Posterior cingulate gyrus (tissue), 11 donors: ENCODE measurements around the gene ASIC3.

Experiments used
- DNase-seq, 10 donors: peaks; one replicate each; pipeline versions ENCODE4 v3.0.0 to v3.0.0-alpha.2; 2020 to 2021; ENCODE audit warnings: mixed read lengths in 3 of 10
- intact Hi-C: fragments of 100-400 bp; cut with DNase I; formaldehyde crosslinking; loops from one replicate; pipeline ENCODE4 v1.15.1; 2023

The ASIC3 gene

GRCh38 chr7:151066273-151066974 lies 18.1 kb downstream of the ASIC3 start:
- DNase-seq, result peak in 1 of 10 donors; percentile 77
- intact Hi-C loops, result no loop called here

- intact Hi-C loops, result no loop called here
- DNase-seq, result no peak
These were observed 19.9 kb downstream of the ASIC3 start for GRCh38 chr7:151068069-151068773.

- peak in 1 of 10 donors; percentile 80 for DNase-seq
- intact Hi-C loops, result no loop called here
These were observed 21.7 kb downstream of the ASIC3 start for GRCh38 chr7:151069841-151070573.

GRCh38 chr7:151070574-151070960 lies 22.2 kb downstream of the ASIC3 start:
- DNase-seq, result no peak
- intact Hi-C loops, result no loop called here

GRCh38 chr7:151071032-151071866 lies 22.9 kb downstream of the ASIC3 start:
- peak in 1 of 10 donors; percentile 78 for DNase-seq
- intact Hi-C loops, result no loop called here

GRCh38 chr7:151073990-151074389 lies 25.7 kb downstream of the ASIC3 start:
- intact Hi-C loops, result no loop called here
- DNase-seq, result peak in 2 of 10 donors; percentile 66 to 67

GRCh38 chr7:151074817-151075661 lies 26.7 kb downstream of the ASIC3 start:
- intact Hi-C loops, result loop anchor here (5.0 kb wide), 1 partner anchor 37 kb away; no protein-coding TSS in a partner anchor
- peak in 2 of 10 donors; percentile 67 to 69 for DNase-seq

GRCh38 chr7:151075662-151075971 lies 27.3 kb downstream of the ASIC3 start:
- no peak for DNase-seq
- intact Hi-C loops, result loop anchor here (5.0 kb wide), 1 partner anchor 37 kb away; no protein-coding TSS in a partner anchor

GRCh38 chr7:151075978-151076426 lies 27.7 kb downstream of the ASIC3 start:
- peak in 2 of 10 donors; percentile 69 to 79 for DNase-seq
- intact Hi-C loops, result loop anchor here (5.0 kb wide), 1 partner anchor 36 kb away; no protein-coding TSS in a partner anchor

- intact Hi-C loops, result loop anchor here (5.0 kb wide), 1 partner anchor 35 kb away; no protein-coding TSS in a partner anchor
These were observed 28.8 kb downstream of the ASIC3 start for GRCh38 chr7:151076863-151077704.

GRCh38 chr7:151077705-151078232 lies 29.4 kb downstream of the ASIC3 start:
- DNase-seq, result no peak
- intact Hi-C loops, result loop anchor here (5.0 kb wide), 1 partner anchor 35 kb away; no protein-coding TSS in a partner anchor

More at GRCh38 chr7:151076863-151077704, 28.8 kb downstream of the ASIC3 start:
- peak in 2 of 10 donors; percentile 67 to 80 for DNase-seq

GRCh38 chr7:151078233-151079040 lies 30.1 kb downstream of the ASIC3 start:
- intact Hi-C loops, result loop anchor here (5.0 kb wide), 1 partner anchor 34 kb away; no protein-coding TSS in a partner anchor
- DNase-seq, result peak in 2 of 10 donors; percentile 71 to 81

GRCh38 chr7:151079199-151079910 lies 31.0 kb downstream of the ASIC3 start:
- intact Hi-C loops, result loop anchor here (5.0 kb wide), 1 partner anchor 33 kb away; no protein-coding TSS in a partner anchor
- peak in 1 of 10 donors; percentile 78 for DNase-seq

- DNase-seq, result peak in 2 of 10 donors; percentile 66 to 88
- intact Hi-C loops, result loop anchor here (1.0 to 5.0 kb wide), 2 partner anchors 22 to 42 kb away; no protein-coding TSS in a partner anchor
These were observed 31.8 kb downstream of the ASIC3 start for GRCh38 chr7:151080067-151080521.

GRCh38 chr7:151080522-151081169 lies 32.3 kb downstream of the ASIC3 start, which contains the start of gene FASTK:
Gene FASTK (minus strand): TSS chr7:151080809. CDS start chr7:151080766, 43 bp downstream.
- DNase-seq, result peak; percentile 90 to 99 (median 94)
- intact Hi-C loops, result loop anchor here (1.0 to 5.0 kb wide), 2 partner anchors 22 to 42 kb away; no protein-coding TSS in a partner anchor
